HG02970 (cell line): ENCODE results near the gene ATXN1.
"Not testable (repeated sequence)": the region's sequence is repeated elsewhere in the genome, so short reads cannot be mapped to it uniquely, and the experiment has no call there.

Source experiments
- ATAC-seq: cut with Tn5 transposase; IDR thresholded peaks from one replicate; pipeline ENCODE4 v1.9.1; 2021; ENCODE audit warnings: mild to moderate bottlenecking, moderate library complexity, moderate number of reproducible peaks; ENCODE audit not compliant: unreplicated experiment, low FRiP score

ATXN1 gene

DNA sequence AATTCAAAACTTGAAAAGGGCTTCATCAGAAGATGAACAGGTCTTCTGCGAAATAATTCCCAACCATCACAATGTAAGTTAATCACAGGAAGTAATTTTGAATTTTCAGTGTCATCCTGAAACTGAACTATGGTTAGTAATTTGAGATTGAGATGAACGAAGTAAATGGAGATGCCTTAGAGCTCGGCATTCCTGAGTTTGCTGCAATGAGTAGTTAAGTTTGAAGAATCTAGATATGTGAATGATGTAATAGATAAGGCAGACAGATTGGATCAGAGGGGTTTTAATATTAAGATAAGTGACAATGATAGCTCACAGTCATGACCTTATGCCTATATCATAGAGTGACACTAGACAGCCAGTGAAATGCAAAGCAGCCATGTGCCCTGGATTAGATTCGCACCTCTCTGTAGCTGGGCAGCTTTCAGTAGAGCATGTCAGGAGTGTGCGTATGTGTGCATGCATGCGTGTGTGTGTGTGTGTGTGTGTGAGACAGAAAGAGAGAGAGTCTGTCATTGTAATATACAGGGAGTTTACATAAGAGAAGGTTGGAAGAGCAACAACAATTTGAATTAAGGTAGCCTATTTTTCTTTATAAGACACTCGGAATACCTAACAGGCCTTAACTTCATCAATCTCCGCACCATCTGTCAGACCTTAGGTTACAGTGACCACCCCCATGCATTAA is 289.9 kb downstream of the ATXN1 start:
- no peak for ATAC-seq

- ATAC-seq = no peak
These were observed 290.6 kb downstream of the ATXN1 start for GRCh38 chr6:16470502-16471221.

- ATAC-seq = no peak
These were observed 292.2 kb downstream of the ATXN1 start for GRCh38 chr6:16468991-16469615.

DNA sequence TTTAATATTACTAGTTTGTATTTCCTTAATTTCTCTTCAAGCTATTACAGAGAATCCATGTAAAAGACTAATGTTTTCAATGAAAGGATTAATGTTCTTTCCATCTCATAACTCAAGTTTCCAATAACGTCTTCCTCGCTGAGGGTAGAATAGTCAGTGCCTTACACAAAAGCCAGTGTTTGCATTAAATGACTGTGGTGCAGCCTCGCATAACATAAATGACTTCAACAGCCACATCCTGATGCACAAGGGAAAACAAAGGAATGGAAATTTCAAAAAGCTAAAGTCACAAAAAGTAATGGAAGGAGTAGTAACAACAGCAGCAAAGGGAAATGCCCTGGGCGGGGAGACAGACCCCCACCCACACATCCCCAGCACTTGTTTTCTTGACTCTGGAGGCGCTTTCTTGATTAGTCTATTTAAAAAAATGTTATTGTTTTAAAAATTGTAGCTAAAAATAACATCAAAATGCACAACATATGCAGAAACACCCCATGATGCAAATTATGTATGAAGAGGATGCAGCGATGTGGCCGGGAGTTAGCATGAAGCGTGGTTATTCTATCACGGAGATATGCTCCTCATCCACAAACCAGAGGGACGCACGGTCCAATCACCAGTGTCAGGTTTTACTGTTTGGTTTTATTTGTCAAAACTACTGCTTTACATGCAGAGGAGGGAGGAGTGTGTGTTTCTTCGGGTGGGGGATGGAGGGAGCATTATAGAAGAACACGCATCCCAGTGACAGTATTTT is 294.3 kb downstream of the ATXN1 start:
- ATAC-seq = no peak

DNA sequence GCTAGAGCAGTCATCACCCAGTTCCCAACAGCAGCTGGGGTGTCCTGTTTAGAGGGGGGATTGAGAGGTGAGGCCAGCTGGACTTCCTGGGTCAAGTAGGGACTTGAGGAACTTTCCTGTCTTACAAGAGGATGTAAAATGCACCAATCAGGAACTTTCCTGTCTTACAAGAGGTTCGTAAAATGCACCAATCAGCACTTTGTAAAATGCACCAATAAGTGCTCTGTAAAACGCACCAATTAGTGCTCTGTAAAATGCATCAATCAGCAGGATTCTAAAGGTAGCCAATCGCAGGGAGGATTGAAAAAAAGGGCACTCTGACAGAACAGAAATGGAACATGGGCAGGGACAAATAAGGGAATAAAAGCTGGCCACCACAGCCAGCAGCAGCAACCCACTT is 297.2 kb downstream of the ATXN1 start:
- no peak for ATAC-seq

- ATAC-seq = not testable (repeated sequence)
These were observed 298.0 kb downstream of the ATXN1 start for GRCh38 chr6:16463246-16463645.

- no peak for ATAC-seq
These were observed 299.8 kb downstream of the ATXN1 start for GRCh38 chr6:16461491-16461890.

GRCh38 chr6:16459472-16459871 is 301.8 kb downstream of the ATXN1 start:
- not testable (repeated sequence) for ATAC-seq

- ATAC-seq = no peak
These were observed 308.9 kb downstream of the ATXN1 start for GRCh38 chr6:16452348-16452747.

GRCh38 chr6:16450821-16451220 is 310.4 kb downstream of the ATXN1 start:
- ATAC-seq = no peak

DNA sequence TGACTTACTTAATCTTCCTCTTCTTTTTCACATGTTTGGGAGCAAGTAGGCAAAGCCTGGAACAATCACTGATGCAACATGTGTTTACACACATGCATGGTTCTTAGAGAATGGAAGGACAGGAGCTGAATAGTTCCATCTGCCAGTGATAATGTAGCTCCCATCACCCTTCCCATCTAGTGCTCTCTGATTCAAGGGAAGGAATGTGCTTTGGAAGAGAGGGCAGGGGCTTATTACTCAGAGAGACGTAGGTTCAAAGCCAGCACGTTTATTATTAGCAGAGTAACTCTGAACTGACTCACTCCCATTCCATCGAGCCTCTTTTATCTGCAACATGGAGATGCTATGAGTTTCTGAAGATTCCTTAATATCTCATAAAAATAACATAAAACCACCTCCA is 311.0 kb downstream of the ATXN1 start:
- ATAC-seq = no peak

- ATAC-seq = no peak
These were observed 315.0 kb downstream of the ATXN1 start for GRCh38 chr6:16446273-16446672.

- no peak for ATAC-seq
These were observed 319.2 kb downstream of the ATXN1 start for GRCh38 chr6:16442031-16442430.

- no peak for ATAC-seq
These were observed 320.0 kb downstream of the ATXN1 start for GRCh38 chr6:16441262-16441661.

DNA sequence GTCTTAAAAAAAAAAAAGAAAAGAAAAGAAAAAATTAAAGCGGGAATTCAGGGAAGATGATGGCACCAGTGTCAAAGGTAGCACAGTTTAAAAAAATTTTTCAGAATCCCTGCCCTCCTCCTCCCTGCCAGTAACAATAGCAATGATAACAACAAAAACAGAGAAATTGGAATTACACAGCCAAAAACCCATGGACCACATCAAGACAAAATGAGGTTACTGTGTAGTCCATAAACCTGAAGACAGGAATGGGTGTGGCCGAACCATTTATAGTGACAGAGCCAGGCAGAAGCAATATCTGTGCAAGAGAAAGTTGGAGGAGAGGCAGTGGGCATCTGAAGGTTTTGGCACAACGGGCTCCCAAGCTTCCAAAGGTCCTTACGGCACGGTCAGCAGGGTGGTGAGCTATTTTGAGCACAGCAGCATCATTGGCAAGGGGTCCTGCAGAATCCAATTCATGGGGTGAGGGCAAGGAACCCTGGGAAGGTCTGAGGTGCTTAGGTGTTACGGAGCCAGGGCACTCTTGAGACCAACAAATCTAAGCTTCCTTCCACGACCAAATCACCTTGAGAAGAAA is 320.5 kb downstream of the ATXN1 start:
- no peak for ATAC-seq

DNA sequence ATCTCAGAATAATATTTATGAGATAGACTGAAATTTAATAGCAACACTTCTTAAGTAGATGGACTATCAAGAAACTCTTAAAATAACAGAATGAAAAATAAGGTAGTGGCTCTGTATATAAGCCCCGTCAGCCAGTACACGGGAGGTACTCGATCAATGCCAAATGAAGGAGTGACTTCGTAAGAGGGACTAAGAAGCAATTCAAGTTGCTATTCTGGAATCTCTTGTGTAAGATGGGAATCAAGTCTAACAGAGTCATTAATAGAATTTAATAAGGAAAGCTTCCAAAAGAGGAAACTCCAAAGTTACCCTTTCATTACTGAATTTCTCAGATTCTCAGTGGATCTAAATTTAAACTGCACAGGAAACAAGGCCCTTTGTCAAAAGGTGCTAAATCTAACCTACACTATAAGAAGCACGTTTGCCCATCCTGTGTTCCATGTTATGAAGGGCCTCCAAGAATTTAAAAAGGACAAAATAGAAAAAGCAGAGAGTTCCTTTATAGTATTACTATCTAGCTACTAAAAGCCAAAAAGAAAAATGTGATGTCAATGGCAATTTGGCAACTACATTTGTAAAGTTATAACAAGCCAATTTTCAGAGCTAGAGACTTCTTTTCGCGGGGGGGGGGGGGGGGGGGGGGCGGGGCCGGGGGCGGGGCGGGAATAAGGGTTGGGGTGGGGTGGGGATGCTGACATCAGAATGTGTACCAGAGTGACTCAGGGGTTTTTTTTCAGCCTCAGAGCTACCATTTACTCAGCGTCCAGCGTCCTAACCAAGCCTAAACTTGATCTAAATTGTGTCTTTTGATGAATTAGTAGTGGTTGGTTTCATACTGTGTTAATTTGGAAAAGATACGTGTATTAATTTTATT is 322.3 kb downstream of the ATXN1 start:
- ATAC-seq = no peak

DNA sequence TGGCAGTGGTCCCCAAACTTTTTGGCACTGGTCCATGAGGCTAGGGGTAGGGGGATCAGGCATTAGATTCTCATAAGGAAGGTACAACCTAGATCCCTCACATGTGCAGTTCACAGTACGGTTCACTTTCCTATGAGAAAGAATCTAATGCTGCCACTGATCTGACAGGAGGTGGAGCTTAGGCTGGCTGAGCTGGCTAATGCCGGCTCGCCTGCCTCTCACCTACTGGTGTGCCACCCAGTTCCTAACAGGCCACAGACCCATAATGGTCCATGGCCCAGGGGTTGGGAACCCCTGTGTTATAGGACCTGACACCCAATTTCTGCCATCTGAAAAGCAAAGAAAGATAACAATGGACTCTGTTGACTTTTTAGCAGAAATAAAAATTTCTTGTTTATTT is 323.3 kb downstream of the ATXN1 start:
- no peak for ATAC-seq

DNA sequence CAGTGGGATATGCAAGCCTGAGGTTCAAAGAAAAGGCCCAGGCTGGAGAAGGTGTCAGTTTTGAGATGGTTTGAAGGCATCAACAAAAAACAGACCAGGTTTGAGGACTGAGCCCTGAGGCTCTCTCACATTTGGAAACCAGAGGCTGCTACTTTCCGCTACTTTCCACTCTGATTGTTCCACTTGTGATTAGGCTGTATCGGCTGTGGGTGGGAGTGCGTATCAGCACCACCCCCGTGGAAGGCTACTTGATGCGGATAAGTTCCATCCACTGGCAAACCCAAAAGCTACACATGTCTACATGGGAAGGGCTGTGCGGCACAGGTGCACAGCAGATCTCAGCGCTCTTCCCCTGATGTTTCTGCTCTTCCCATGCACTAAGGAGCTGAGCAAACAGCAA is 324.2 kb downstream of the ATXN1 start:
- ATAC-seq = no peak

GRCh38 chr6:16436550-16436949 is 324.7 kb downstream of the ATXN1 start:
- ATAC-seq = no peak

DNA sequence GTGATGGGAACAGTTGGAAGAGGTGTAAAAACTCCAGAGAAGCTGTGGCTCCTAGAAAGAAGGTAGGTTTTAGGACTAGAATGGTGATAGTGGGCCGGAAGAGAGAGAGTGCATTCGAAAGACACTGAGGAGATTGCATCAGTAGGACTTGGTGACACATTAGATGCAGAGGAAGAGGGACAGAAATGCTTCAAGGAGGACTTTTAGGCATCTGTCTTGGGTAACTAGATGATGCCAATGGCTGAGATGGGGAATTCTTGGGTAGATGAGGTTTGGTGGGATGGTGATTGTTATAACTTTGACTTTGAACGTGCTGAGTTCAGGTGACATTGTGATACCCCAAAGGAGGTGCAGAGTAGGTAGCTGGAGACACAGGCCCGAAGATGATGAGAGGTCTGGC is 326.4 kb downstream of the ATXN1 start:
- no peak for ATAC-seq
